Skeletal muscle satellite cell (primary cell): ENCODE data around the gene PRAME. TPM values are rescaled to one million over a fixed set of nuclear protein-coding genes. Genes with fewer than 3 reads are reported as not detected.
"Not testable (repeated sequence)": the region's sequence is repeated elsewhere in the genome, so short reads cannot be mapped to it uniquely, and the experiment has no call there.

Experiments used
- H3K27me3 ChIP-seq: 2 replicates; pipeline ENCODE4 v1.7.0; 2013; ENCODE audit warnings: low read length; ENCODE audit not compliant: control insufficient read depth, insufficient read depth
- H3K36me3 ChIP-seq: 2 replicates; pipeline ENCODE4 v1.7.0; 2013; ENCODE audit warnings: mild to moderate bottlenecking, control low read depth, low read length; ENCODE audit not compliant: insufficient read depth
- H3K4me1 ChIP-seq: 2 replicates; pipeline ENCODE4 v1.7.0; 2013; ENCODE audit warnings: low read length; ENCODE audit not compliant: control insufficient read depth, insufficient read depth
- H3K4me2 ChIP-seq: 2 replicates; pipeline ENCODE4 v1.7.0; 2013; ENCODE audit warnings: mild to moderate bottlenecking, low read length
- H3K4me3 ChIP-seq: 2 replicates; pipeline ENCODE4 v1.7.0; 2013; ENCODE audit warnings: low read length
- H3K9ac ChIP-seq: 2 replicates; pipeline ENCODE4 v1.7.0; 2013; ENCODE audit warnings: mild to moderate bottlenecking, low read depth, low read length, moderate library complexity
- H3K9me3 ChIP-seq: replicated peaks from 2 replicates; pipeline ENCODE4 v1.7.0; 2013; ENCODE audit warnings: mild to moderate bottlenecking, control low read depth, low read length
- total RNA-seq: library from RNA; depleted of rRNA; stranded (reverse); fragments of >200 nt; gene quantifications from 2 replicates; pipeline ENCODE4 v1.2.3, GENCODE V29; 2012; rRNA removed

PRAME gene, protein sequence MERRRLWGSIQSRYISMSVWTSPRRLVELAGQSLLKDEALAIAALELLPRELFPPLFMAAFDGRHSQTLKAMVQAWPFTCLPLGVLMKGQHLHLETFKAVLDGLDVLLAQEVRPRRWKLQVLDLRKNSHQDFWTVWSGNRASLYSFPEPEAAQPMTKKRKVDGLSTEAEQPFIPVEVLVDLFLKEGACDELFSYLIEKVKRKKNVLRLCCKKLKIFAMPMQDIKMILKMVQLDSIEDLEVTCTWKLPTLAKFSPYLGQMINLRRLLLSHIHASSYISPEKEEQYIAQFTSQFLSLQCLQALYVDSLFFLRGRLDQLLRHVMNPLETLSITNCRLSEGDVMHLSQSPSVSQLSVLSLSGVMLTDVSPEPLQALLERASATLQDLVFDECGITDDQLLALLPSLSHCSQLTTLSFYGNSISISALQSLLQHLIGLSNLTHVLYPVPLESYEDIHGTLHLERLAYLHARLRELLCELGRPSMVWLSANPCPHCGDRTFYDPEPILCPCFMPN
- total RNA-seq: 0.44 TPM in 1 of 2 replicates, not detected in the other

DNA sequence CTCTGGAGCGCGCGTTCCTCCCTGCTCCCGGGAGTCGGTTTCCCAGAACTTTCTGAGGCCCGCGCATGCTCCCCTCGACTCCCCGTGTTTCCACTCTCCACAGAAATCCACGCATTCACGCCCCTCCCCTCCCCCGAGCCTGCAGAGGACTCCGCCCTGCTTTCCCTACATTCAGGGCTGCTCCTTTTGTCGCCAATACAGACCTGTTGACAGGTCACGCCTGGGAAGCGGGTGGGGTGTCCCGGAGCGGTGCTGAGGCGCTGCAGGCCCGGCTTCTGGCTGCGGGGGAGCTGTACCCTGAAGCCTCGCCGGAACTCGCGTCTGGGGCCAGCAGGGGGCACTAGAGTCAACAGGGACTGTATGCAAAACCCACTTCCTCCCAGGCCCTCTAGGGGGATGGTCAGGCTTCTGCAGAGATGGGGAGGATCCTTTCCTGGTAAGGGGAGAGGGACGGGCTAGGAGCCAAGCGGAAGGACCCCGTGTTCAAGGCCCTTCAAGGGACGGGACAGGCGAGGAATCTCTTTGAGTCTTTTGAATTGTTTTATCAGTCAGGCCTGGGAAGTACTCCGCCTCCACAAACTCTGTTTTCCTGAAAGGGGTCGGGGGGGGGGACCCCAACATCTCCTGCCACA, at the start of gene PRAME:
Gene PRAME, minus strand, starts transcription at position 294 of the 632 bp plus-strand sequence. CDS start 2,433 bp downstream, outside the sequence.
- no peaks in the 10 kb centered on the region for H3K9me3 ChIP-seq
- H3K4me2 ChIP-seq: no peak within 1 kb of the TSS
- no peaks in the 10 kb centered on the region for H3K4me1 ChIP-seq
- no peak within 1 kb of the TSS for H3K9ac ChIP-seq
- H3K4me3 ChIP-seq: no peak within 1 kb of the TSS
- H3K27me3 ChIP-seq: peaks cover 4% of the 10 kb centered on the region
- no peaks in the 10 kb centered on the region for H3K36me3 ChIP-seq

DNA sequence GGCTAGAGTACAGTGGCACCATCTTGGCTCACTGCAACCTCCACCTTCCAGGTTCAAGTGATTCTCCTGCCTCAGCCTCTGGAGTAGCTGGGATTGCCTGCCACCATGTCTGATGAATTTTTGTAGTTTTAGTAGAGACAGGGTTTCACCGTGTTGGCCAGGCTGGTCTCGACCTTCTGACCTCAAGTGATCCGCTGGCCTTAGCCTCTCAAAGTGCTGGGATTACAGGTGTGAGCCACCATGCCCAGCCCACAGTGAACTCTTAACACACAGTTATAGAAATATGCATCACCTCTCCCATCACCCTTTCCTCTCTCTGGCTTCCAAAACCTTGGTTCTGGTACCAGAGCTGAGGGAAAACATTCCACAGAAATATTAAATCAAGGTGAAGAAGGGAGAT, 49.0 kb upstream of the PRAME start:
- H3K4me3 ChIP-seq, H3K4me1 ChIP-seq, H3K9me3 ChIP-seq, H3K9ac ChIP-seq, H3K36me3 ChIP-seq, H3K4me2 ChIP-seq: not testable (repeated sequence)
- peaks cover 45% of the 10 kb centered on the region for H3K27me3 ChIP-seq

DNA sequence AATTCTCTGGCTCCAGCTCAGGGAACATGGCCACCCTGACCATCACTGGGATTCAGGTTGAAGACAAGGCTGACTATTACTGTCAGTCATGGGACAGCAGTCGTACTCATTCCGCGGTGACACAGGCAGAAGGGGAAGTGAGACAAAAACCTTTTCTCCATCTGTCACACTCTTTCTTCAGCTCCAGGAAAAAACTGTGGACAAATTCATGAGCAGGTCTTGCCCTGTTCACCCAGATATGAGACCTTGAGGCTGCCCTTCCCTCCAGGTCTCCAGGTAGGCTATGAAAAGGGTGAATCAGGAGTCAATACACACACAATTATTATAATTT, 46.0 kb upstream of the PRAME start:
- Histone ChIP-seq H3K4me1 (no peaks in the 10 kb centered on the region), H3K4me2 (no peak overlapping the region), H3K27me3 (peaks cover 39% of the 10 kb centered on the region), H3K36me3 (no peaks in the 10 kb centered on the region), H3K9ac (no peak overlapping the region), H3K4me3 (no peak overlapping the region), H3K9me3 (no peaks in the 10 kb centered on the region)

DNA sequence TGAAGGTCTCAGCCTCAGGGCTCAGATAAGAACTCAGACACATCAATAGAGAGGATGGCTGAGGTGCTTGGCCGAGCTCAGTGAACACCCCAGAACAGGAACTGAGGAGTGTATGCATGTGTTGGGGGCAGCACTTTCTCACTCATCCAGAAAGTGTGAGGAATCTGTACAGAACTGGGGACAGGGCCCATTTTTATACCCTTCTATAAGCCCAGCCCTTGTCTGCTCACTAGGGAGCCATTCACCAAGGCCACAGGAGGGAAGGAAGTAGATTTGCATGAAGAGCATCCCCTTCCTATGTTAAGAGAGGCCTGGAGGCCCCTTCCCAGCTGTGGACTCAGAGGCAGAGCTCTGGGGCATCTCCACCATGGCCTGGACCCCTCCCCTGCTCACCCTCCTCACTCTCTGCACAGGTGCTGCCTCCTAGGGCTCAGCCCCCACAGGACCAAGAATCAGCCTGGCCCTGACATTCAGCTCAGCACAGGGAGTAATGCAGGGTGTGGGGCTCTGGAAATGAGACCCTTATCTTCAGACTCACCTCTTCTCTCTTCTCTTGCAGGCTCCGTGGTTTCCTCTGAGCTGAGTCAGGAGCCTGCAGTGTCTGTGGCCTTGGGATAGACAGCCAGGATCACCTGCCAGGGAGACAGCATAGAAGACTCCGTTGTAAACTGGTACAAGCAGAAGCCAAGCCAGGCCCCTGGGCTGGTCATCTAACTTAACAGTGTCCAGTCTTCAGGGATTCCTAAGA, 45.4 kb upstream of the PRAME start:
- H3K4me1 ChIP-seq: no peaks in the 10 kb centered on the region
- H3K9me3 ChIP-seq: no peaks in the 10 kb centered on the region
- no peak overlapping the region for H3K4me3 ChIP-seq
- H3K9ac ChIP-seq: no peak overlapping the region
- peaks cover 39% of the 10 kb centered on the region for H3K27me3 ChIP-seq
- no peak overlapping the region for H3K4me2 ChIP-seq
- H3K36me3 ChIP-seq: no peaks in the 10 kb centered on the region

DNA sequence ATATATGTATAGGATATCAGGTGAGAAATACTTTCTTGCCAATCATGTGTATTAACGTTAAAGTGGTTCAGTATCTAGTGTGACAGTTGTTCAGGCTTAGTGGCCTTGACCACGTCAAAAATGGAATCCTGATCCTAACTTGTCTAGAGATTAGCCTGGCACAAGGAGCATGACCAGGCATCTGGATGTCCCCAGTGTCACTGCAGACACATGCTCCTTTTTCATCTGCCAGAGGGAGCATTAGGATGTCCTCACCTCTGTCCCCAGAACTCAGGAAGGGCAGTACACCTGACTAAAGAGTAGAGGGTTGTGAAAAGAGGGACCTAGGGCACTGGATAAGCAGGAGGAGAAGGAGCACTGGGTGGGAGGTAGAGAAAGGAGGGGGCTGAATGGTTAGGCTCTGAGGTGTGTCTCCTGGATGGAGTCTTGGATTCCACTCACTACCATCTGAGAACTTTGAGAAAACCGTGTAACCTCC, 44.4 kb upstream of the PRAME start:
- Histone ChIP-seq H3K36me3 (no peaks in the 10 kb centered on the region), H3K4me1 (no peaks in the 10 kb centered on the region), H3K4me3 (no peak overlapping the region), H3K4me2 (no peak overlapping the region), H3K9me3 (no peaks in the 10 kb centered on the region), H3K27me3 (peaks cover 49% of the 10 kb centered on the region), H3K9ac (no peak overlapping the region)

DNA sequence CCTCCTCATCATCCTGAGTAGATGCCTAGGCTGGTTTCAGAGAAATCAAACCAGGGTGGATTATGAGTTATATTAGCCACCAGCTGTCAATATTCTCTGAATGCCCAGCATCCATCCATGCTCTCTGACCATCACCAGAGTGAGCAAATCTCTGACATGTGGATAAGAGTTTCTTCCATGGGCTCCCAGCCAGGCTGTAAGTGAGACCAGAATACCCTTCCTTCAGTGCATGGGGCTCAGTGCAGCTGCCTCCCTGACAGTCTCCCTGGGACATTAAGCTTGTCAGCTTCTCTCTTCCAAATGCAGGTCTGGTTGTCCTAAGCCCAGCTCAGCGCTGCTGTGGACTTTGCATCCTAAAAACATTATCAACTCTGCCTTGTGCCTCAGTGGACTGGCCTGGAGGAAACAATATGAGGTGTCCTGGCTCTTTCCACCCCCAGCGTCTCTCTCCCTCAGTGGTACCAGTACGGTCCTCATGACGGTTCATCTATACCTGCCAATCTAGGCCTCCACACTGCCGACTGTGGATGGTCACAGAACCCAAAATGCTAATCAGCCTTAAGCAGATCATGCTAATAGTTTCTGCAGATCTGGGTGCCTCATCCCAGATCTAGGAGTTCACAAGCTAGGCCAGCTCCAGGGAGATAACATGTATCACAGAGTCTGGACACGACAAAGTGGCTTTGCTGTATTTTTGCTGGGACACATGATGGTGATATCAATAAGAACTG, 41.6 kb upstream of the PRAME start:
- peaks cover 56% of the 10 kb centered on the region for H3K27me3 ChIP-seq
- no peak overlapping the region for H3K4me3 ChIP-seq
- H3K4me1 ChIP-seq: no peaks in the 10 kb centered on the region
- H3K4me2 ChIP-seq: no peak overlapping the region
- H3K9ac ChIP-seq: no peak overlapping the region
- H3K36me3 ChIP-seq: no peaks in the 10 kb centered on the region
- no peaks in the 10 kb centered on the region for H3K9me3 ChIP-seq

DNA sequence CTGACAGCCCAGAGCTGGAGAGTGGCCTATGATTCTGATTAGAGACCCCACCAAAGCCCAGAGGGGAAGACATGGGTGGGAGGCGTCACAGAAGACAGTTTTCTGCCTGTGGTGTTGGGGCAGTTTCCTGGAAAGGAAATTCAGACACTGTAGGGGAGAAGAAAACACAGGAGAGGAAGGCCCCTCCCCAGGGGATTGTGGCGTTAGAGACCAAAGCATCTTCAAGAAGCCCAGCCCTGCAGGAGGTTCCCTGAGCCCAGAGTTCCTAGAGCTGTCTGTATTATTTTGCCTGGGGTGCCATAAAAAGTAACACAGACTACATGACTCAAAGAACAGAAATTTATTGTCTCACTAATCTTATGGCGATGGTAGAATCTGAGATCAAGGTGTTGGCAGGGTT, 40.2 kb upstream of the PRAME start:
- Histone ChIP-seq H3K4me3 (no peak overlapping the region), H3K4me2 (no peak overlapping the region), H3K27me3 (peaks cover 55% of the 10 kb centered on the region), H3K9me3 (no peaks in the 10 kb centered on the region), H3K9ac (no peak overlapping the region), H3K4me1 (no peaks in the 10 kb centered on the region), H3K36me3 (no peaks in the 10 kb centered on the region)

DNA sequence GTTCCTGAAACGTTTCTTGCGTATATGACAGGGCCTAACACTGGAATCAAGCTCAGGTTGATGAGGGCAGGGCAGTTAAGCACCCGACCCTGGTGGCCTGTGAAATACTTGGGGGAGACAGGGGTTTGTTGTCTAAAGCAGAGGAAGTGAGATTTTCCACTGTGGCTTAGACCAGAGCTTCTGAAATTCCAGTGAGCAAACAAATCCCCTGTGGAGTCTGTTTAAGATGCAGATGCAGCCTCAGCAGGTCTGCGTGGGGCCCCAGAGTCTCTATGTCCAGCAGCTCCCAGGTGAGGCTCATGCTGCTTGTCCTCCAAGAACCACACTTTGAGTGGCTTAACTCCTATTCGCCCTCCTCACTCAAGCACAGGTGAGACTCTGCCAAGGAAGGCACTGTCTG, 39.1 kb upstream of the PRAME start:
- Histone ChIP-seq H3K4me3 (no peak overlapping the region), H3K4me1 (no peaks in the 10 kb centered on the region), H3K4me2 (no peak overlapping the region), H3K9ac (no peak overlapping the region), H3K36me3 (no peaks in the 10 kb centered on the region), H3K9me3 (no peaks in the 10 kb centered on the region), H3K27me3 (peaks cover 46% of the 10 kb centered on the region)

DNA sequence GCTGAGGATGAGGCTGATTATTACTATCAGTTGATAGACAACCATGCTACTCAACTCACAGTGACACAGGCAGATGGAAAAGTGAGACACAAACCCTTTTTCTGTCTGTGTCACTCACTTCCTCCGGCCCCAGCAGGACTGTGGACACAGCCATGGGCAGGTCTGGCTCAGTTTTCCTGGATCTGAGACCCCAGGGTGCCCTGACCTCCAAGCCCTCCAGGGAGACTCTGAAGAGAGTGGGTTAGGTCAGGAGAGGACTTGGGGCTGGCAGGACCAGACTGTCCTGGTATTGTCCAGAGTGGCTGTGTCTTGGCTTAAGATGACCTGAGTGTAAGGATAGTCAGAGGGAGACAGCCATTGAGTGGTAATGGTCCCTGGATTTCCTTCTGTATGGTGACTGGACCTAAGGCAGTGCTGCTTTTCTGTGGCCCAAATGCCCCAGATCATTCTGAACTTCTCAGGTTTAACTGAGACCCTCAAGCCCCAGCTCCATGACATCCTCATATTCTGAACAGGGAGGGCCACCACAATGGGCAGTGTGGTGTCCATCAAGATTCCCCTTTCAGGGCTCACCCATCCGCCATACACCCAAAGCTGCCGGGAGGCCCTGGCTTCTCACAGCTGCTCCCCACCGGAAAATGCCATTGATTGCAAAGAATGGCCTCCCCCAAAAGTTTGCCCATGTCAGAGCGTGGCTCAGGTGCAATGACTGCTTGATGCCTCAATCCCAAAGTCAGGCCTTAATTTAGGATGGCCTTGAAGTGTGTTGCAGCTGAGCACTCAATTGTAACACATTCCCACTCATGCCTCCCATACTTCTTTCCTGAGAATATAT, 36.2 kb upstream of the PRAME start:
- Histone ChIP-seq H3K9me3 (no peaks in the 10 kb centered on the region), H3K36me3 (no peaks in the 10 kb centered on the region), H3K9ac (no peak overlapping the region), H3K4me3 (no peak overlapping the region), H3K4me2 (no peak overlapping the region), H3K4me1 (no peaks in the 10 kb centered on the region), H3K27me3 (peaks cover 57% of the 10 kb centered on the region)

DNA sequence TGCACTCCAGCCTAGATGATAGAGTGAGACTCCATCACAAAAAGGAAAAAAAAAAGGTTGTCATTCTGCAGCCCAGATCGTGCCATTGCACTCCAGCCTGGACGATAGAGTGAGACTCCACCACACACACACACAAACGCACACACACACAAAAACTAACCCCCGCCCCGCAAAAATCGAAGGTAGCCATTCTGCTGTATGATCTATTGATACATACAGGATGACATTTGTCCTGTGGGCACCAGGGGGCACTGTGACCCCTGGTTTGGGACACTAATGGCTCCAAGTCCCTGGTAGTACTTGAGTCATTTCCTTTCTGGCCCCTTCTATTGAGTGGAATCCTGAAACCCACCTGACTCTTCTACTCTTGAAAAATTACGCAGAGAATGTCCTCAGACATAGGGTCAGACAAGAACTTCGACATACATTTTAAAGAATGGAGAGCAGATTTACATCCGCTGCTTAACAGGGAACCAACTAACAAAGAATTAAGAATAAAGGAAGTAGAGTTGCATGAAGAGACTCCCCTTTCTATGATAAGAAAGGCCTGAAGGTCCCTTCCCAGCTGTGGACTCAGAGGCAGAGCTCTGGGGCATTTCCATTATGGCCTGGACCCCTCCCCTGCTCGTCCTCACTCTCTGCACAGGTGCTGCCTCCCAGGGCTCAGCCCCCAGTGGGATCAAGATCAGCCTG, 35.0 kb upstream of the PRAME start:
- Histone ChIP-seq H3K4me2 (no peak overlapping the region), H3K4me1 (no peaks in the 10 kb centered on the region), H3K27me3 (peaks cover 57% of the 10 kb centered on the region), H3K9me3 (no peaks in the 10 kb centered on the region), H3K9ac (no peak overlapping the region), H3K36me3 (no peaks in the 10 kb centered on the region), H3K4me3 (no peak overlapping the region)
